ENCODE data around the gene PRRT1B.

Gene PRRT1B

GRCh38 chr9:131523451-131524435 lies 21.6 kb upstream of the PRRT1B start:
- no peak for TF ChIP-seq CTCF (IDR thresholded peaks at IDR 0.05; ENCODE audit: low read depth, low read length, missing control alignments)
- Histone ChIP-seq H3K36me3 (replicated peaks) (peaks cover 57% of the 10 kb centered on the region), H3K27me3 (replicated peaks) (no peaks in the 10 kb centered on the region), H3K4me3 (ENCODE audit: low read depth, low read length) (no peak overlapping the region), H3K27ac (no peak overlapping the region)
- DNase-seq: no peak
- in situ Hi-C loops (cut with HindIII; ENCODE audit: low pct_ligation_motif_present, low sequenced_read_pairs): no loop called here

GRCh38 chr9:131524665-131525315 lies 20.5 kb upstream of the PRRT1B start:
- Histone ChIP-seq H3K4me3 (ENCODE audit: low read depth, low read length) (no peak overlapping the region), H3K36me3 (replicated peaks) (peaks cover 55% of the 10 kb centered on the region), H3K27me3 (replicated peaks) (no peaks in the 10 kb centered on the region), H3K27ac (no peak overlapping the region)
- TF ChIP-seq CTCF (IDR thresholded peaks at IDR 0.05; ENCODE audit: low read depth, low read length, missing control alignments): no peak
- in situ Hi-C loops (cut with HindIII; ENCODE audit: low pct_ligation_motif_present, low sequenced_read_pairs): no loop called here
- peak; percentile 48 for DNase-seq

- no peak for DNase-seq
- H3K27ac ChIP-seq: no peak overlapping the region
- in situ Hi-C loops (cut with HindIII; ENCODE audit: low pct_ligation_motif_present, low sequenced_read_pairs): no loop called here
- TF ChIP-seq CTCF (IDR thresholded peaks at IDR 0.05; ENCODE audit: low read depth, low read length, missing control alignments): no peak
- H3K27me3 ChIP-seq (replicated peaks): no peaks in the 10 kb centered on the region
- peaks cover 45% of the 10 kb centered on the region for H3K36me3 ChIP-seq (replicated peaks)
- H3K4me3 ChIP-seq (ENCODE audit: low read depth, low read length): no peak overlapping the region
Measured at GRCh38 chr9:131525643-131526565, 19.4 kb upstream of the PRRT1B start.

- in situ Hi-C loops (cut with HindIII; ENCODE audit: low pct_ligation_motif_present, low sequenced_read_pairs): no loop called here
- no peak for TF ChIP-seq CTCF (IDR thresholded peaks at IDR 0.05; ENCODE audit: low read depth, low read length, missing control alignments)
- Histone ChIP-seq H3K36me3 (replicated peaks) (peaks cover 30% of the 10 kb centered on the region), H3K27me3 (replicated peaks) (no peaks in the 10 kb centered on the region), H3K27ac (no peak overlapping the region), H3K4me3 (ENCODE audit: low read depth, low read length) (no peak overlapping the region)
- DNase-seq: no peak
Measured at GRCh38 chr9:131528186-131528585, 17.1 kb upstream of the PRRT1B start.

GRCh38 chr9:131528886-131529505 lies 16.3 kb upstream of the PRRT1B start:
- DNase-seq: no peak
- TF ChIP-seq CTCF (IDR thresholded peaks at IDR 0.05; ENCODE audit: low read depth, low read length, missing control alignments): no peak
- Histone ChIP-seq H3K27me3 (replicated peaks) (no peaks in the 10 kb centered on the region), H3K4me3 (ENCODE audit: low read depth, low read length) (no peak overlapping the region), H3K27ac (no peak overlapping the region), H3K36me3 (replicated peaks) (peaks cover 22% of the 10 kb centered on the region)
- in situ Hi-C loops (cut with HindIII; ENCODE audit: low pct_ligation_motif_present, low sequenced_read_pairs): no loop called here

All from brain microvascular endothelial cell (primary cell).